Stomach (tissue), 4 donors: ENCODE data around the gene MEIG1.

Source experiments
- CTCF ChIP-seq, 7 experiments: fragments of 450-650 bp in 4 of 7; fragments of 200-600 bp in 3 of 7; sonication (generic) in 3 of 7; IDR thresholded peaks; one replicate each; pipeline ENCODE4 v1.5.1; 2016 to 2019; ENCODE audit warnings: antibody characterized with exemption in 7 of 7, control low read depth in 2 of 7, mild to moderate bottlenecking in 1 of 7
- POLR2A ChIP-seq, 4 donors: fragments of 450-650 bp; IDR thresholded peaks; one replicate each; pipeline ENCODE4 v1.6.1; 2016; ENCODE audit warnings: antibody characterized with exemption in 4 of 4, control low read depth in 2 of 4, mild to moderate bottlenecking in 1 of 4, moderate library complexity in 1 of 4
- POLR2AphosphoS5 ChIP-seq, 3 donors: sonication (generic); formaldehyde crosslinking; IDR thresholded peaks; one replicate each; pipeline ENCODE4 v1.6.1; 2016; ENCODE audit warnings: antibody characterized with exemption in 3 of 3

GRCh38 chr10:14952851-14953423, 6.3 kb upstream of the MEIG1 start:
- no peak for TF ChIP-seq POLR2A (IDR thresholded peaks at IDR 0.05)
- no peak for TF ChIP-seq CTCF (IDR thresholded peaks at IDR 0.05)
- no peak for TF ChIP-seq POLR2AphosphoS5 (IDR thresholded peaks at IDR 0.05)
